OCI-M1 (cell line): Measurements from ENCODE around the gene ULK4.
"Not testable (repeated sequence)": the region's sequence is repeated elsewhere in the genome, so short reads cannot be mapped to it uniquely, and the experiment has no call there.

Experiments used
- DNase-seq: peaks from one replicate; lab custom pipeline; 2025; lab: John Stamatoyannopoulos, UW

ULK4 gene

DNA sequence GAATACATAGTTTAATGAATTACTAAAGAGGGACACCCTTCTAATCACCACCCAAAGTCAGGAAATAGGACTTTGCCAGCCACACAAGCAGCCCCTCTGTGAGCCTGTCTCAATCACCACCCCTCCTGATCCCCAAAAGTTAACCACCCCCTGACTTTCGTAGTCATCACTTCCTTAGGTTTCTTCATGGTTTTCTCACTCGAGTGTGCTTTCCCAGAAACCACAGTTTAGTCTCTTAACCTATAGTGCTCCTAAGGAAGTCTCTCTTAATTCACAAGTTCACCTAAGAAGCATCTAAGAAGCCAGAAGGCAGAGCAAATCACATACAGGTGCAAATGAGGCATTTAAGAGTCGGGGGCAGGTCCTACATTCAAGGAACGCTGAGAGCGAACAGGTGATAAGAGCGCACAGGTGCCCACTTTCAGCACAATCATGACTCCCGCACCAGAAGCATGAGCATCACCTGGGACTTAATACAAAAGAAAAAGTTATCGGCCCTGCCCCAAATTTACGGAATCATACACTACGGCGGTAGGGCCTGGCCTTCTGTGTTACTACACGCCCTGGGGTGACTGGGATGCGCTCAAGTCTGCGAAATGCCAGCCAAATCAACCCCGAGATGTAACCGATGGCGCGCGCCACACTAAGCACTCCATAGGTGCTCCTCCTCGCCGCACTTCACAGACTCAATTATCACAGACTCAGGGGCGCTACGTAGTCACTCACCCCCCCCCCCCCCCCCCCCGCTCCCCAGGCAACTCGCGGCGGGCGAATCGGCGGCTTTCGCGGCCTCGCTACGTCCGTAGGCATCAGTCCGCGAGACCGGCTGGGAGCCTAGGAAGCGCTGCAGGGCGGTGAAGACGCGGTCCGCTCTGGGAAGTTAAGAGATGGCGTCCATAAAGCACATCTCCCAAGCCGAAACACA lies 815 bp downstream of the ULK4 start:
- DNase-seq, result peak; percentile 75

GRCh38 chr3:41956574-41956973 lies 5.3 kb downstream of the ULK4 start:
- DNase-seq, result no peak

DNA sequence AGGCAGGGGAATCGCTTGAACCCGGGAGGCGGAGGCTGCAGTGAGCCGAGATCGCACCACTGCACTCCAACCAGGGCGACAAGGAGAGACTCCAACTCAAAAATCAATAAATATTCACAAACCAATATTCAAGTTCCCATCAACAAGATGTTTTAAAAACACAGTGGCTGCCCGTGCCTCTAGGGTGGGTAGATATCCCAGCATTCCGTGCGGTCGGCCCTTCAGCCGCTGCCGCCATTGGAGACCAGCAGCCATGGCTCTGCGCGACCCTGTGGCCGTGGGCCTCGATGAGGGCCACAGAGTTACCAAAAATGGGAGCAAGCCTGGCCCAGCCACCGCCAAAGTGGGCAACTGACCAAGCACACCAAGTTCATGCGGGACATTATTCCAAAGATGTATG lies 6.7 kb downstream of the ULK4 start:
- no peak for DNase-seq

GRCh38 chr3:41943311-41943843 lies 18.5 kb downstream of the ULK4 start:
- no peak for DNase-seq

GRCh38 chr3:41940393-41940792 lies 21.5 kb downstream of the ULK4 start:
- DNase-seq, result no peak

DNA sequence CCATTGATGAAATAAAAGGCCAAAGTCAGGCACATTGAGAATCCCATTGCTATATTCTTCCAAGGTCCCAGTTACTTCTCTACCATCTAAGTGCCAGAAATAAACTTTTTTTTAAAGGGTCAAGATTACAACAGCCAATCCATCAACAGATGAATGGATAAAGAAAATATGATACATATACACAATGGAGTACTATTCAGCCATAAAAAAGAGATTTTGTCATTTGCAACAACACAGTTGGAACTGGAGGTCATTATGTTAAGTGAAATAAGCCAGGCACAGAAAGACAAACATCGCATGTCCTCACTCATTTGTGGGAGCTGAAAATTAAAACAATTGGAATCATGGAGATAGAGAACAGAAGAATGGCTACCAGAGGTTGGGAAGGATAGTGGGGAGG lies 25.5 kb downstream of the ULK4 start:
- no peak for DNase-seq

DNA sequence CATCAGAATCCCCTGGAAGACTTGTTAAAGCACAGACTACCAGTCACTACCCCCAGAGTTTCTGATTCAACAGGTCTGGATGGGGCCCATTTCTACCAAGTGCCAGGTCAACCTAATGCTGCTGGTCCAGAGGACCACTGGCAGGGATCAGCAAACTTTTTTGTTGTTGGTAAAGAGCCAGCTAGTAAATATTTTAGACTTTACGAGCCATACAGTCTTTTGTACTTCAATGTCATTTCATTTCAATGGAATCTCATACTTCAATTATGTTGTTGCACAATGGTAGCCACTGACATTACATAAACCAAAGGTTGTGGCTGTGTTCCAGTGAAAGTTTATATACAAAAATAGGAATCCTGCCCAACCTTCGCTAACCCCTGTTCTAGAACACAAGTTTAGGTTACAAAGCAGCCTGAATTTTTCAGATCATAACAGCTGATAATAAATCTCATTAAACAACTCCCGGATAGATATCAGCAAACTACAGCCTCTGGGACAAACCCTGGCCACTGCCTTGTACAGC lies 28.7 kb downstream of the ULK4 start:
- DNase-seq, result no peak

GRCh38 chr3:41932464-41932863 lies 29.4 kb downstream of the ULK4 start:
- DNase-seq, result no peak

DNA sequence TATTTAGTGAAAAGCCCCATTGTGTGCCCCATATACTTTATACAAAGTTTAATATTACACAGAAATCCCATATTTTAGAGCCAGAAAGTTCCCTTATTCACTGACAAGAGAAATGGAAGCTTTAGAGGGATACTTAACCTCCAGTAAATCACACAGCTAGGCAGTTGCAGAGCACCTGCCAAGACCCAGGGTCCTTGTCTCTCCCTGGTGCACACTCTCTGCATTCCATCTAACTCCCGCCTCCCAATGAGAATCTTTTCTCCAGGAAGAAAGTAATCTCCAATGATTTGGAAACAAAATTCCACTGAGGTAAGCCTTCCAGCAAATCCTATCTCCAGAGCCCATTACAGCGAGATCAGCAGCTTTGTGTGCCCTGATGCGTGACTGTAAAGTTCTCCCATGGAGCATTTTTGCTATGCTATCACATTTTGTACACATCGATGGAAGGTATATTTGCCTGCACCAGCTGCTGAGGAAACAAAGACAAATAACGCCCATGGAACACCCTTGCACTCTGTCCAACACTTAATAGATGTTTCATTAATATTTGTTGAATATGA lies 41.4 kb downstream of the ULK4 start:
- no peak for DNase-seq

GRCh38 chr3:41915353-41915752 lies 46.5 kb downstream of the ULK4 start:
- no peak for DNase-seq

DNA sequence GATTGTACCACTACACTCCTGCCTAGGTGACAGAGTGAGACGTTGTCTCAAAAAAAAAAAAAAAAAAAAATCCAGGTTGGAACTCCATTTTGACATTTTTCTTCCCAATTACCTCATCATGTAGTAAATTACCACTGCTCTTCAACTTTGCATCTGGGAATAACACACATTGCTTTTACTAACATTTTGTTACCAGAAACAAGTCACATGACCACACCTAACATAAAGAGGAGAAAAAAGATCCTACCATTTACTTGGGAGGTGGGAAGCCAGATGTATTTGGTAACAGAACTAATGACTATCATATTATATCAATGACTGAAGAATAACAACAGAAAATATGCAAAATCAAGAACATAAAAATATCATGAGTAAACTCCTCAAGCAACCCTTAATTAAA lies 49.6 kb downstream of the ULK4 start:
- DNase-seq, result no peak

GRCh38 chr3:41907330-41908073 lies 54.4 kb downstream of the ULK4 start:
- no peak for DNase-seq

- DNase-seq, result peak; percentile 16
Observed at GRCh38 chr3:41900265-41900664, 61.6 kb downstream of the ULK4 start.

DNA sequence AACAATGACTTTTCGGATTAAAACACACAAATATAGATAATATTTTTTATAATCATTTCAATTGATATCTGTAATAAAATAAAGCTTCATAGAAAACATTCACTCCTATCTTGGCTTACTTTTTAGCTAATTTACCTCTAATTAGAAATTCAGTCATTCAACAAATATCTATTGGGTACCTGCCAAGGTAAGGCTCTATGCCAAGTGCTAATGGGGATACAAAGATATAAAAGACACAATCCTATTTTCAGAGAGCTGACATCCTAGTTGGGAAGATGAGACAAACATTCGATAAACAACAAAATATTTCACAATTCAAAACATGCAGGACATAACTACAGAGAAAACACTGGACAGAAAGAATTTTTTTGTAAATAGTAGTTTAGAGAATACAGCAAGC lies 63.3 kb downstream of the ULK4 start:
- no peak for DNase-seq

DNA sequence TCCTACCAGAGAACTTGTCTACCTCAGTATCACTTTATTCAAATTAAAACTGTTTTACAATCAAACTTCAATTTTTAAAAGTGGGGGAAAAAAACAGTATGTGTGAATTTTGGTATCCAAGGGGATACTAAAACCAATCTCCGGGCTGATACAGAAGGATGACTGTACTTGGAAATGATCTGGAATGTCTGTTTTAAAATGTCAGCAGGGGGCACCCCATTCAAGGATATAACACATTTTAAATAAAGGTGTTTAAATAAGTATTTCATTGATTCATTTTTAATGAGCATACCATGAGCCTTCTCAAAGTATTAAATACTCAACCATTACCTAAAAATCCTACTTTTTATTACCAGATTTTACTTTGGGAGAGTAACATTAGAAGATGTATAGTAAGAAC lies 67.9 kb downstream of the ULK4 start:
- peak; percentile 63 for DNase-seq

GRCh38 chr3:41888368-41889076 lies 73.4 kb downstream of the ULK4 start:
- no peak for DNase-seq

DNA sequence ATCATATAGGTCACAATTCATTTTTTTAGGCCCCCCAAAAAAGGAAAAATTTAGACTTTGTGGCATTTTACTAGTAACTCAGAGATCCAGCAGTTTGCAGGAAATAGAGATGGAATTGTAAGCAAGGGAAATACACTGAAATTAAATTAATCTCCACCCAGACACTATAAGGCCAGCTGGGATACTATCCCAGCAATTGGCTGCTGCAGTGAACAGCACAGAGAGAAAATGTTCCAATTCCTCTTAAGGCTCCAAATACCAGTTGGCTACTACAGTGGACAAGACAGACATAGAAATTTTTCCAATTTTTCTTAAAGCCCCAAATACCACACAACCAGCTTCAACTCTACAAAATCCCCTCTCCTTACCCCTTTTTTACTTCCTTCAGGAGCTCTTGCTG lies 78.9 kb downstream of the ULK4 start:
- DNase-seq, result no peak

- peak; percentile 69 for DNase-seq
Observed at GRCh38 chr3:41881233-41881821, 80.6 kb downstream of the ULK4 start.

DNA sequence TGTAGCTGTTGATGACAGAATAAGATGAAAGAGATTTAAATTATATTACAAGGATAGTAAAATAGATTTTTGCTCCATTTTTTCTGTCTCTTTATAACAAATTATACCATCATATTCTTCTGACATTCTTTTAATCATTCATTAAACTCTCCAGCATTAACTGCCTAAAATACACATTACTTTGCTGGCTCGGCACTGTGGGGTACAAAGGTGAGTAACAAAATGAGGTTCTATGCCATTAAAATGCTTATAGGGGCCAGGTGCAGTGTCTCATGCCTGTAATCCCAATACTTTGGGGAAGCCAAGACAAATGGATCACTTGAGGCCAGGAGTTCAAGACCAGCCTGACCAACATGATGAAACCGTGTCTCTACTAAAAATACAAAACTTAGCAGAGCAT lies 81.5 kb downstream of the ULK4 start:
- DNase-seq, result no peak

GRCh38 chr3:41877741-41878140 lies 84.2 kb downstream of the ULK4 start:
- not testable (repeated sequence) for DNase-seq

DNA sequence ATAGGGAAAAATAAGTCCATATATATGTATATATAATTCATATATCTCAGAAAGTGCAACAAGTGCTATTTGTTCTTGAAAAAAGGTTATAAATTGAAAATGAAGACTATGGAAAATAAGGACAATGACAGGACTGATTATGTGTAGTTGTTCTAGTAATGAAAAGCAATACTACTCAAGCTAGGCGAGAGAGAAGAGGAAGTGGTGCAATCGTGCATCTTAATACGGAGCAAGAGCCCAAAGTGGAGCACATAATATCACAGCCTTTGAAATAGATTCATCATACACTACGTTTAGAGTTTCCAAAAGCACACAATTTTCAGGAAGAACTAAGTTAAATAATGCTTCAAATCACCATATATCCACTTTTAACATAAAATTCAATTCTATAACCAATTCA lies 87.9 kb downstream of the ULK4 start:
- no peak for DNase-seq
